NCI-H510A (cell line): ENCODE data around the gene DRC3.
"Not testable (repeated sequence)": the region's sequence is repeated elsewhere in the genome, so short reads cannot be mapped to it uniquely, and the experiment has no call there.

Source experiments
- DNase-seq: peaks from one replicate; lab custom pipeline; 2025; lab: John Stamatoyannopoulos, UW

Gene DRC3

GRCh38 chr17:17941015-17941414, 31.6 kb upstream of the DRC3 start:
- DNase-seq, result no peak

DNA sequence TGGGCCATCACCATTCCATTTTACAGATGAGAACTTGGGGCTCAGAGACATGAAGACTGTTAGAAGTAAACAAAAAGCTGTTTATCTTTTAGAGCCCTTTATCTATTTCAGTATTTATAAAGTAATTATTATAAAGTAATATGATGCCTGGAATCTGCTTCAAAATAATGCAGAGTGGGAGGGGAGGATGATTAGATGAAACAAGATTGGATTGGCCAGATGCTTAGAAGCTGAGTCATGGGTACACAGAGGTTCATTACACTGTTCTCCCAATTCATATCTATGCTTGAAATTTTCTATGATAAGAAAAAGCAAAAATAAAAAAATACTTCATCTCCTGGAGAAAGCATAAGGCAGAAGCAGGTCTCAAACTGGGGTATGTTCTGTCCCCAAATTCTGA, 29.8 kb upstream of the DRC3 start:
- DNase-seq, result no peak

DNA sequence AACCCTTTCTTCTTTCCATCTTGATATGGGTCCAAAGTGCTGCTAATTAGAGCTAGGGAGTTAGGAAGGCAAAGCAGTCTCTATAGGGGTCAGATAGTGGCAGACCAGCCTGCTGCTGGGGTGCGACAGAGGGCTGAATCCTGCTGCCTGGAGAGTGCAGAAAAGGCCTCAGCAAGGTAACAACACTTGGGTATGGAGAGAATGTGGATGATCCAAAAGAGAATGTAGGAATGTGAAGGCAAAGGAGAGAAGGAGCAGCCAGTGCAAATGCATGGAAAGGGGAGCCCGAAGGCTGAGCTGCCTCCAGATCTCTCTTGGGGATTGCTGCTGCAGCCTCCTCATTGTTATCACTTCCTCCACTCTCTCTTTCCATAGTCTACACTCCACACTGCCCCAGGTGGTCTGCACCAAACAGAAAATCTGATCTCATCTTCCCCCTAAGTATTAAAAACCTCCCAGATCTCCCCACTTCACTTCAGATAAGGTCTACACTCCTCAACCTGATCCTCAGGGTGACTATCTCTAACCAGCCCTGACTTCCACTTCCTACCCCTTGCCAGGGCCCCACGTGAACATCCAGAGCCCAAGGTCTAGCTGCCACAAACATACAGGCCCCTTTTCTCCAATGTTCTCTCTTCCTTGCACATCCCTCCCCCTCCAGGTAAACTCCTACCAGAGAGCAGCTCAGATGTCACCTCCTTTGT, 29.2 kb upstream of the DRC3 start:
- DNase-seq, result no peak

- no peak for DNase-seq
These were observed 28.4 kb upstream of the DRC3 start for GRCh38 chr17:17944242-17944641.

GRCh38 chr17:17944743-17945142, 27.9 kb upstream of the DRC3 start:
- DNase-seq, result no peak

GRCh38 chr17:17946093-17946492, 26.6 kb upstream of the DRC3 start:
- DNase-seq, result no peak

DNA sequence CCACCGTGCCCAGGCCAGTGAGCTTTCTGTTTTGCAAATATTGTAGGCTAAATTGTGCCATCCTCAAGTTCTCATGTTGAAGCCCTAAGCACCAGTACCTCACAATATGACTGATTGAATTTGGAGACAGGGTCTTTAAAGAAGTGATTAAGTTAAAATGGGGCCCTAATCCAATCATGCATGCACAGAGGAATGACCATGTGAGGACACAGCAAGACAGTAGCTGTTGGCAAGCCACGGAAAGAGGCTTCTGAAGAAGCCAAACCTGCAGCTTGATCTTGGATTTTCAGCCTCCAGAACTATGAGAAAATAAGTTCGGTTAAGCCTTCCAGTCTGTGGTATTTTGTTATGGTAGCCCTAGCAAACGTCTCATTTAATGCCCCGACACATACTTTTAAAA, 25.4 kb upstream of the DRC3 start:
- DNase-seq, result no peak

DNA sequence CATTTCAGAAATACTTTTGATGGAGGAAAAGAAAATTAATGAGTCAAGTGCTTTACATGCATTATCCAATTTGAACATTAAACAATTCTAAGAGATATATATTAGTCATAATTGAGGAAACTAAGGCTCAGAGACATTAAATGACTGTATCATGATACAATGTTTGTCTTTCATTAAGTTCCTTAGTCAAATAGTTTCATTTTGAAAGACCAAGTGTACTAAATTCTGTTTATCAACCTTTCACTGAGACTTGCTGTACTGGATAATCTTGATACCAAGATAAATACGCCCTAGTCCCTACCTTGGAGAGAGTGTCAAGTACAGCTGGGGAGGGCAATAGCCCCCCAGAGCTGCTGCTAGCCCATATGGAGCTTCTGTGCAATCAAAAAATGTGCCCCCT, 24.7 kb upstream of the DRC3 start:
- DNase-seq, result no peak

DNA sequence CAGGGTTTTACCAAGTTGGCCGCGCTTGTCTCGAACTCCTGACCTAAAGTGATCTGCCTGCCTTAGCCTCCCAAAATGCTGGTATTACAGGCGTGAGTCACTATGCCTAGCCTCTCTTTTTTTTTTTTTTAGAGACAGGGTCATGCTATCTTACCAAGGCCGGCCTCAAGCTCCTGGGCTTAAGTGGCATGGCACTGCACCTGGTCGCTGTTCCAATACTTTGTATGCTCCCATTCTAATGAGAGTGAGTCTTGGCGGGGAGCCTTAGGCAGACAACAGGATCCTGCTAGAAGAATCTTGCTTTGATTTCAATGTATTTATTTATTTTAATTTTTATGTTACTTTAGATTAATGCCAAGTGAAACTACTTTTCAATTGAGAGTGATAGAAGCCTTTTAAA, 22.3 kb upstream of the DRC3 start:
- no peak for DNase-seq

DNA sequence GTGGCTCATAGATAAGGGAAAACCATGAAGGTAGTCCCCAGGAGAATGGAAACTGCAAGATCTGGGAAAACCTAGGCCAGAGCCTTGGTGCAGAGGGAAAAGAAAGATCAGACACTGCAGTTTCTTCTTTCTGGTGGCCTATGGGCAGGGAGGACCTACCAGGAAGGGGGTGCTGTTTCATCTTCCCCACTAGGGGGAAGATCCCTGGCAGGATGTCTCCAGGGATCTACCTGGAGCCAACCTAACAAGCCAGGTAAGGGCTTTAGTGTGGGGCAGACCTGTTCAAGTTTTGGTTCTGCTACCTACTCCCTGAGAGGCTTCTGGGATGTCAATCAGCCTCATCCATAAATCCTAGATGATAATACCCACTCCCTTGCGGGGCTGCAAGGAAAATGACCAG, 21.9 kb upstream of the DRC3 start:
- no peak for DNase-seq

DNA sequence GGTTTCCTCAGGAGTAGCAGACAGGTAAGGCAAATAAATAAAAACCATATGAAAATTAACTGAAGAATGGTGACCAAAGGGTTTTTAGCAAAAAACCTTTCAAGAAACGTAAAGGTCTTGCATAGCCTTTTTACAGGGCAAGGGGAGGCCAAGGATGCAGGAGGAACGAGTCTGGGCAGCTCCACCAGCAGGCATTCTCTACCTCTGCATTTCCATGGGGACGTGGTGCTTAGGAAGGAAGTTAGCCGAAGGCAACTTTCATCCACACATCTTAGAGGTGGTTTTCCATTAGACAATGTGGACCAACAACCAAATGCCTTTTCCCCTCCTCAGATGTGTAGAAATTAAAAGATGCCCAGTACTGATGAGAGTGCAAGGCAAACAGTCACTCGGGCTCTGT, 21.1 kb upstream of the DRC3 start:
- no peak for DNase-seq

GRCh38 chr17:17952691-17953090, 20.0 kb upstream of the DRC3 start:
- no peak for DNase-seq

- DNase-seq, result no peak
These were observed 18.6 kb upstream of the DRC3 start for GRCh38 chr17:17954079-17954478.

DNA sequence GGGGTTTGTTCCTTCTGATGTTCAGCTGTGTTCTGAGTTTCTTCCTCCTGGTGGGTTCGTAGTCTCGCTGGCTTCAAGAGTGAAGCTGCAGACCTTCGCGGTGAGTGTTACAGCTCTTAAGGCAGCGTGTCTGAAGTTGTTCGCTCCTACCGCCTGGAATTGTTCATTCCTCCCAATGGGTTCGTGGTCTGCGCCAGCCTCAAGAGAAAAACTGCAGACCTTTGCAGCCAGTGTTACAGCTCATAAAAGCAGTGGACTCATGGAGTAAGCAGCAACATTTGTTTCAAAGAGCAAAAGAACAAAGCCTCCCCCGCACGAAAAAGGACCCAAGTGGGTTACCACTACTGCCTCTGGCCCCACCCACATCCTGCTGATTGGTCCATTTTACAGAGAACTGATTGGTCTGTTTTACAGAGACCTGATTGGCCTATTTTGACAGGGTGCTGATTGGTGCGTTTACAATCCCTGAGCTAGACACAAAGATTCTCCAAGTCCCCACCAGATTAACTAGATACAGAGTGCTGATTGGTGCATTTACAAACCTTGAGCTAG, 16.8 kb upstream of the DRC3 start:
- DNase-seq, result not testable (repeated sequence)

GRCh38 chr17:17957584-17957916, 15.1 kb upstream of the DRC3 start:
- DNase-seq, result no peak

DNA sequence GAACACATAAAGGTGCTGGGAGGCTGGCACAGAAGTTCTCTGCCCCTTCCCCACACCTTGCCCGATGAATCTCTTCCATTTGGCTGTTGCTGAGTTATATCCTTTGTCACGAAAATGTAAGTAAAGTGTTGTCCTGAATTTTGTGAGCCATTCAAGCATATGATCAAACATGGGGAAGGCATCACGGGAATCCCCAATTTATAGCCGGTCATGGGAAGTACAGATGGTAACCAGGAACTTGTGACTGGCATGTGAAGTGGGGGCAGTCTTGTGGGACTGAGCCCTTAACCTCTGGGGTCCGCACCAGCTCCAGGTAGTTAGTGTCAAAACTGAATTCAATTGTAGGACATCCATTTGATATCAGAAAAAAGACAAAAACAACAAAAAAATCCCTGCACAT, 13.7 kb upstream of the DRC3 start:
- no peak for DNase-seq

- DNase-seq, result no peak
These were observed 12.9 kb upstream of the DRC3 start for GRCh38 chr17:17959520-17960361.

DNA sequence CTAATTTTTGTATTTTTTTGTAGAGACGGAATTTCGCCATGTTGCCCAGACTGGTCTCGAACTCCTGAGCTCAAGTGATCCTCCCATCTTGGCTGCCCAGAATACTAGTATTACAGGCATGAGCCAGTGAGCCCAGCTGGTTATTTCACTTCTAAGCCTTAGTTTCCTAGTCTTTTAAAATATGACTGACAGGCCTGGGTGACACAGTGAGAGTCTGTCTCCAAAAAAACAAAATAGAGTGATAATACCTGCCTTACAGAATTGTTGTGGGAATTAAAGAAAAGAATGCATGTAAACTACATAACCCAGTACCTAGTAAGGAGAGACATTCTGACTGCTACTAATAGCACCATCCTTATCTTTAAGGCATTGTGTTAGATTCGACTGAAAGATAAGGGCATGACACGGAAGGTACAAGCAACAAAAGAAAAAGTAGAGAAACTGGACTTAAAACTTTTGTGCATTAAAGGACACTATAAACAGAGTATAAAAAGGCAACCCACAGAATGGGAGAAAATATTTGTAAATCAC, 12.1 kb upstream of the DRC3 start:
- DNase-seq, result no peak

DNA sequence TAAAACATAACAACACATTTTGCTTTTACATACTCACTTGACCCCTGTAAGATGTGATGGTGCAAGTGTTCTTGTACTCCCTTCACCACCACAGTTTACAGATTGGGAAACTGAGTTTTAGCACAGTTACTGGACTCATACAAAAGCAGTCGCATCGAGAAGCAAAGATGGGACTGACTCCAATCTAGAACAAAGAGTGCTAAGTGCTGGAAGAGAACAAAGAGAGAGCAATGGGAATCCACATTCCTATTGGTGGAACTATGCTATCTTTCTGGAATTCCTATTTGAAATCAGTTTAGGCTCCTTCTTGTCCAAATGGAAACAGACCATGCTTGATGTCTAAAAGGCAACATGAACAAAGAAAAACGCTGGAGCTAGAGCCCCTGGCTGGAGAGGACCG, 9.6 kb upstream of the DRC3 start:
- no peak for DNase-seq

- DNase-seq, result no peak
These were observed 8.8 kb upstream of the DRC3 start for GRCh38 chr17:17963694-17964436.

DNA sequence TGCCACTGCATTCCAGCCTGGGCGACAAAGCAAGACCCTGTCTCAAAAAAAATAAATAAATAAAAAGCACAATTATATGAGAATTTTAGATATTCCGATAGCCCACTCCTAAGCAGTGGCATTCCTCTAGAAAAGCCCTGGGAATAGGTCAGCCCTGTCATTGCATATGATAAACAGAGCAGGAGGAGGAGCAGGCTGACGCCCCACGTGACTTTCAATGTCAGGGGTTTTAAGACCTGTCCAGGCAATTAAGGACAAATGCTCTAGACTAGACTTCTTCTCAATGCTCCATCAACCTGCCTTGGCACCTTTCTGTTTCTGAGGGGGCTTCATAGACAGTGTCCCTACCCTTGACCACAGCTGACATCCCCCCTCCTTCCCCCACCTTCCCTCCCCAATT, 8.0 kb upstream of the DRC3 start:
- no peak for DNase-seq

DNA sequence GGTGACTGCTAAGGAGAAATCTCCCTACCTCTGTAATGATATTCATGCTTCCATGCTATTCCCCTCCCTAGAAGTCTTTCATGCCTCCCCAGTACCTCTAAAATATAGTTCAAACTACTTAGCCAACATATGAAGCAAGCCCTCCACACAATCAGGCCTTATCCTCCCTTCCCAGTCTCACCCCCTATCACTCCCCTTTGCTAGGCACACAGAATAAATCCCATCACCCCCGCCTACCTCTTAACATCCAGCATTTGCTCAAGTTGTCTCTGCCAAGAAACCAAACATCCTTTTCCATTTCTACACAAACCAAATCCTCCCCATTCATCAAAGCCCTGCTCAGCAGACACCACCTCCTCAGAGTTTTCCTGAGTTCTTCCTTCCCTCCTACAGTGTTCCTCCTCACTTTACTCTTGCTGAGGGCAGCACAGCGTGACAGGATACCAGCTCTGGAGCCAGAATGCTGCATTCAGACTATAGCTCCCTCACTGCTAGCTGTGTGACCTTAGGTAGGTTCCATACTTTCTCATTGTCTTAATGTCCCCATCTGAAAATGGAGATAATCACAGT, 7.4 kb upstream of the DRC3 start:
- no peak for DNase-seq
